HepG2 (cell line): ENCODE measurements around the gene PYCR2. TPM values are rescaled to one million over a fixed set of nuclear protein-coding genes. Genes with fewer than 3 reads are reported as not detected.
A peak's percentile ranks its signal among the peaks of the same experiment; 100 is the strongest.

ENCODE experiments used
- BRD4 ChIP-seq: sonication (generic); formaldehyde crosslinking; IDR thresholded peaks from 2 replicates; pipeline ENCODE4 v1.4.0; 2020; ENCODE audit warnings: missing genetic modification reagents
- GABPA ChIP-seq, 2 experiments: IDR thresholded peaks; 2 replicates each; pipeline ENCODE4 v1.6.1; 2011 to 2016; ENCODE audit warnings: low read depth in 2 of 2, low read length in 1 of 2, missing biosample characterization in 1 of 2, missing genetic modification characterization in 1 of 2
- KDM5A ChIP-seq: fragments of 200-600 bp; sonication (generic); IDR thresholded peaks from 2 replicates; pipeline ENCODE4 v1.7.0; 2018; ENCODE audit warnings: antibody characterized with exemption, mild to moderate bottlenecking, low read length, borderline replicate concordance
- KLF13 ChIP-seq: sonication (generic); formaldehyde crosslinking; IDR thresholded peaks from 2 replicates; pipeline ENCODE4 v1.4.0; 2020; ENCODE audit warnings: mild to moderate bottlenecking, missing genetic modification reagents
- MAFF ChIP-seq: IDR thresholded peaks from 2 replicates; pipeline ENCODE4 v1.6.1; 2011; ENCODE audit warnings: low read depth, low read length, improper control_type of control experiment
- MED1 ChIP-seq: sonication (generic); formaldehyde crosslinking; IDR thresholded peaks from 2 replicates; pipeline ENCODE4 v1.4.0; 2020; ENCODE audit warnings: missing genetic modification reagents
- MNT ChIP-seq: fragments of 450-650 bp; IDR thresholded peaks from 2 replicates; pipeline ENCODE4 v1.6.1; 2016
- NBN ChIP-seq: fragments of 450-650 bp; conservative IDR thresholded peaks from 2 replicates; pipeline ENCODE4 v1.6.1; 2017
- SIN3B ChIP-seq: fragments of 150-350 bp; IDR thresholded peaks from 2 replicates; pipeline ENCODE4 v1.6.1; 2014; ENCODE audit warnings: low read length
- SOX13 ChIP-seq, 3 experiments: fragments of 450-650 bp in 1 of 3; sonication (generic) in 1 of 3; formaldehyde crosslinking in 1 of 3; IDR thresholded peaks in 2 of 3; conservative IDR thresholded peaks in 1 of 3; 2 replicates each; pipeline versions ENCODE4 v1.5.0 to v1.6.1; 2016 to 2020; ENCODE audit warnings: antibody characterized with exemption in 1 of 3, mild to moderate bottlenecking in 1 of 3, missing compliant biosample characterization in 1 of 3, missing genetic modification reagents in 1 of 3, moderate library complexity in 1 of 3
- TCF7L2 ChIP-seq: IDR thresholded peaks from 2 replicates; pipeline ENCODE4 v1.6.1; 2011; ENCODE audit warnings: mild to moderate bottlenecking, low read depth, low read length, moderate library complexity
- TEAD2 ChIP-seq: sonication (generic); formaldehyde crosslinking; IDR thresholded peaks from 2 replicates; pipeline ENCODE4 v1.9.0; 2021; ENCODE audit warnings: missing genetic modification reagents
- ZBTB3 ChIP-seq: sonication (generic); formaldehyde crosslinking; IDR thresholded peaks from 2 replicates; pipeline ENCODE4 v1.4.0; 2020; ENCODE audit warnings: low read depth, mild to moderate bottlenecking, moderate library complexity, missing genetic modification reagents, borderline replicate concordance
- ZNF256 ChIP-seq: sonication (generic); formaldehyde crosslinking; conservative IDR thresholded peaks from 2 replicates; pipeline ENCODE4 v1.4.0; 2020; ENCODE audit warnings: missing genetic modification reagents
- ZNF563 ChIP-seq: sonication (generic); formaldehyde crosslinking; IDR thresholded peaks from 2 replicates; pipeline ENCODE4 v1.8.0; 2022; ENCODE audit warnings: mild to moderate bottlenecking, moderate library complexity, missing genetic modification reagents
- ZSCAN5A ChIP-seq: sonication (generic); formaldehyde crosslinking; IDR thresholded peaks from 2 replicates; pipeline ENCODE4 v1.8.0; 2022; ENCODE audit warnings: mild to moderate bottlenecking, missing genetic modification reagents, borderline replicate concordance
- polyA plus RNA-seq, 8 experiments: library from polyadenylated mRNA; depleted of rRNA in 3 of 8; stranded (reverse) in 7 of 8; unstranded in 1 of 8; fragments of >200 nt; fragmentation: Illumina TruSeq in 4 of 8; extraction: Trizol in 4 of 8; gene quantifications; 2 replicates each; pipeline versions ENCODE4 v1.2.1 to v1.2.3, GENCODE V29; 2011 to 2016; ENCODE audit warnings: low read depth in 4 of 8, missing spikeins in 1 of 8, mixed read lengths in 1 of 8; ENCODE audit not compliant: insufficient read depth in 1 of 8
- total RNA-seq, 5 experiments: library from RNA; depleted of rRNA; stranded (reverse); fragments of >200 nt; fragmentation: Illumina TruSeq; extraction: Trizol; gene quantifications; 2 replicates each; pipeline ENCODE4 v1.2.3, GENCODE V29; 2016; ENCODE audit warnings: low read depth in 1 of 5
- TF ChIP-seq, protein P1 (sequence below): sonication (generic); formaldehyde crosslinking; IDR thresholded peaks from 2 replicates; pipeline ENCODE4 v1.4.0; 2020; ENCODE audit warnings: missing genetic modification reagents
- TF ChIP-seq, protein P2 (sequence below): sonication (generic); formaldehyde crosslinking; conservative IDR thresholded peaks from 2 replicates; pipeline ENCODE4 v1.4.0; 2020; ENCODE audit warnings: missing genetic modification reagents

The PYCR2 gene
- total and polyA plus RNA-seq, 2 of the 13 experiments (the other 11 are each of a cell fraction or from before 2014, with no cell fraction given) = 47.2 to 47.8 TPM

GRCh38 chr1:225923692-225924555 lies at the start of gene PYCR2 (continued):
- TF ChIP-seq SIN3B = no peak; the same call in 1 of the 2 replicates
- 0 out of 2 replicates have a peak, but pooled peaks have one; percentile 8 for TF ChIP-seq ZSCAN5A (CRISPR knock-in tag)
- TF ChIP-seq KLF13 (CRISPR knock-in tag) = no peak
- TF ChIP-seq ZNF256 = no peak
- TF ChIP-seq MAFF = no peak
- TF ChIP-seq BRD4 (CRISPR knock-in tag) = peak; percentile 65; the same call in 1 of the 2 replicates
- TF ChIP-seq MED1 = peak; percentile 39; the same call in 1 of the 2 replicates
- TF ChIP-seq SOX13 (IDR thresholded peaks at IDR 0.05) = no peak
- TF ChIP-seq SOX13 (CRISPR knock-in tag; conservative IDR thresholded peaks at IDR 0.05 in 1 of 2, IDR thresholded peaks at IDR 0.05 in 1 of 2) = 0 out of 4 replicates have a peak, but pooled peaks of 1 of the 2 experiments have one; percentile 13
- no peak for TF ChIP-seq TEAD2 (CRISPR knock-in tag)
- peak; percentile 59; the same call in 1 of the 2 replicates for TF ChIP-seq ZNF563 (CRISPR knock-in tag)
- TF ChIP-seq, protein P1, sequence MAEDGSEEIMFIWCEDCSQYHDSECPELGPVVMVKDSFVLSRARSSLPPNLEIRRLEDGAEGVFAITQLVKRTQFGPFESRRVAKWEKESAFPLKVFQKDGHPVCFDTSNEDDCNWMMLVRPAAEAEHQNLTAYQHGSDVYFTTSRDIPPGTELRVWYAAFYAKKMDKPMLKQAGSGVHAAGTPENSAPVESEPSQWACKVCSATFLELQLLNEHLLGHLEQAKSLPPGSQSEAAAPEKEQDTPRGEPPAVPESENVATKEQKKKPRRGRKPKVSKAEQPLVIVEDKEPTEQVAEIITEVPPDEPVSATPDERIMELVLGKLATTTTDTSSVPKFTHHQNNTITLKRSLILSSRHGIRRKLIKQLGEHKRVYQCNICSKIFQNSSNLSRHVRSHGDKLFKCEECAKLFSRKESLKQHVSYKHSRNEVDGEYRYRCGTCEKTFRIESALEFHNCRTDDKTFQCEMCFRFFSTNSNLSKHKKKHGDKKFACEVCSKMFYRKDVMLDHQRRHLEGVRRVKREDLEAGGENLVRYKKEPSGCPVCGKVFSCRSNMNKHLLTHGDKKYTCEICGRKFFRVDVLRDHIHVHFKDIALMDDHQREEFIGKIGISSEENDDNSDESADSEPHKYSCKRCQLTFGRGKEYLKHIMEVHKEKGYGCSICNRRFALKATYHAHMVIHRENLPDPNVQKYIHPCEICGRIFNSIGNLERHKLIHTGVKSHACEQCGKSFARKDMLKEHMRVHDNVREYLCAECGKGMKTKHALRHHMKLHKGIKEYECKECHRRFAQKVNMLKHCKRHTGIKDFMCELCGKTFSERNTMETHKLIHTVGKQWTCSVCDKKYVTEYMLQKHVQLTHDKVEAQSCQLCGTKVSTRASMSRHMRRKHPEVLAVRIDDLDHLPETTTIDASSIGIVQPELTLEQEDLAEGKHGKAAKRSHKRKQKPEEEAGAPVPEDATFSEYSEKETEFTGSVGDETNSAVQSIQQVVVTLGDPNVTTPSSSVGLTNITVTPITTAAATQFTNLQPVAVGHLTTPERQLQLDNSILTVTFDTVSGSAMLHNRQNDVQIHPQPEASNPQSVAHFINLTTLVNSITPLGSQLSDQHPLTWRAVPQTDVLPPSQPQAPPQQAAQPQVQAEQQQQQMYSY (CRISPR knock-in tag) = no peak; the same call in 1 of the 2 replicates
- TF ChIP-seq, protein P2, sequence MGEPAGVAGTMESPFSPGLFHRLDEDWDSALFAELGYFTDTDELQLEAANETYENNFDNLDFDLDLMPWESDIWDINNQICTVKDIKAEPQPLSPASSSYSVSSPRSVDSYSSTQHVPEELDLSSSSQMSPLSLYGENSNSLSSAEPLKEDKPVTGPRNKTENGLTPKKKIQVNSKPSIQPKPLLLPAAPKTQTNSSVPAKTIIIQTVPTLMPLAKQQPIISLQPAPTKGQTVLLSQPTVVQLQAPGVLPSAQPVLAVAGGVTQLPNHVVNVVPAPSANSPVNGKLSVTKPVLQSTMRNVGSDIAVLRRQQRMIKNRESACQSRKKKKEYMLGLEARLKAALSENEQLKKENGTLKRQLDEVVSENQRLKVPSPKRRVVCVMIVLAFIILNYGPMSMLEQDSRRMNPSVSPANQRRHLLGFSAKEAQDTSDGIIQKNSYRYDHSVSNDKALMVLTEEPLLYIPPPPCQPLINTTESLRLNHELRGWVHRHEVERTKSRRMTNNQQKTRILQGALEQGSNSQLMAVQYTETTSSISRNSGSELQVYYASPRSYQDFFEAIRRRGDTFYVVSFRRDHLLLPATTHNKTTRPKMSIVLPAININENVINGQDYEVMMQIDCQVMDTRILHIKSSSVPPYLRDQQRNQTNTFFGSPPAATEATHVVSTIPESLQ (CRISPR knock-in tag) = no peak
- no peak for TF ChIP-seq NBN
- no peak for TF ChIP-seq TCF7L2
- TF ChIP-seq GABPA (IDR thresholded peaks at IDR 0.05; ENCODE audit: low read depth, low read length) = peak; percentile 84
- peak; percentile 87 for TF ChIP-seq GABPA (CRISPR knock-in tag; IDR thresholded peaks at IDR 0.05; ENCODE audit: low read depth)
- peak; percentile 71 for TF ChIP-seq MNT
- no peak for TF ChIP-seq ZBTB3 (CRISPR knock-in tag)
- TF ChIP-seq KDM5A = peak; percentile 52; the same call in 1 of the 2 replicates
